GM21576 (cell line): ENCODE results near the gene GNPTG.
"Not testable (repeated sequence)": the region's sequence is repeated elsewhere in the genome, so short reads cannot be mapped to it uniquely, and the experiment has no call there.

Experiments
- ATAC-seq: cut with Tn5 transposase; IDR thresholded peaks from one replicate; pipeline ENCODE4 v1.9.1; 2021; ENCODE audit warnings: mild to moderate bottlenecking, moderate library complexity; ENCODE audit not compliant: unreplicated experiment

Gene GNPTG

GRCh38 chr16:1318268-1318545 lies 33.5 kb upstream of the GNPTG start:
- no peak for ATAC-seq

GRCh38 chr16:1319041-1319440 lies 32.7 kb upstream of the GNPTG start:
- no peak for ATAC-seq

- no peak for ATAC-seq
These were observed 31.6 kb upstream of the GNPTG start for GRCh38 chr16:1320097-1320496.

- ATAC-seq, result no peak
These were observed 31.0 kb upstream of the GNPTG start for GRCh38 chr16:1320658-1321240.

- no peak for ATAC-seq
These were observed 29.3 kb upstream of the GNPTG start for GRCh38 chr16:1322407-1322806.

- no peak for ATAC-seq
These were observed 28.2 kb upstream of the GNPTG start for GRCh38 chr16:1323296-1324239.

- no peak for ATAC-seq
These were observed 27.4 kb upstream of the GNPTG start for GRCh38 chr16:1324286-1324826.

- ATAC-seq, result no peak
These were observed 26.5 kb upstream of the GNPTG start for GRCh38 chr16:1325261-1325660.

GRCh38 chr16:1325673-1326371 lies 25.9 kb upstream of the GNPTG start:
- ATAC-seq, result no peak

- ATAC-seq, result no peak
These were observed 25.3 kb upstream of the GNPTG start for GRCh38 chr16:1326391-1326790.

GRCh38 chr16:1326946-1327618 lies 24.6 kb upstream of the GNPTG start:
- no peak for ATAC-seq

- ATAC-seq, result no peak
These were observed 24.1 kb upstream of the GNPTG start for GRCh38 chr16:1327619-1327947.

- not testable (repeated sequence) for ATAC-seq
These were observed 23.6 kb upstream of the GNPTG start for GRCh38 chr16:1328136-1328535.

- not testable (repeated sequence) for ATAC-seq
These were observed 22.8 kb upstream of the GNPTG start for GRCh38 chr16:1328961-1329360.

- ATAC-seq, result no peak
These were observed 21.3 kb upstream of the GNPTG start for GRCh38 chr16:1330260-1330914.

- no peak for ATAC-seq
These were observed 20.6 kb upstream of the GNPTG start for GRCh38 chr16:1330931-1331711.

- ATAC-seq, result peak; percentile 56
These were observed 19.8 kb upstream of the GNPTG start for GRCh38 chr16:1331712-1332617.

- no peak for ATAC-seq
These were observed 19.0 kb upstream of the GNPTG start for GRCh38 chr16:1332618-1333148.
